ENCODE measurements around the gene CD59. TPM values are rescaled to one million over a fixed set of nuclear protein-coding genes. Genes with fewer than 3 reads are reported as not detected.

Gene CD59
- total and polyA plus RNA-seq, 2 donors (not counting 3 experiments of a cell fraction or from before 2014, with no cell fraction given): 992 to 1,084 TPM

- no peak overlapping the region for H3K27ac ChIP-seq (ENCODE audit: insufficient read depth, low read depth, low read length)
- no peak overlapping the region for H3K4me3 ChIP-seq (replicated peaks in 1 of 3; ENCODE audit: insufficient read depth in 1 of 3, low read depth in 1 of 3, low read length in 3 of 3)
- DNase-seq (ENCODE audit: low read depth, low spot score): no peak
- no peaks in the 10 kb centered on the region for H3K36me3 ChIP-seq (ENCODE audit: control insufficient read depth in 2 of 2, extremely low read depth in 1 of 2, insufficient read depth in 2 of 2, low read length in 2 of 2)
- FAIRE-seq: no peak
- no peak overlapping the region for H3K4me2 ChIP-seq (ENCODE audit: insufficient read depth, low read length)
- no TSS peak for BruUV-seq (replicated peaks)
- dilution Hi-C loops (cut with MboI; ENCODE audit: extremely low pct_ligation_motif_present, low sequenced_read_pairs): no loop called here
- no peak overlapping the region for H3K9ac ChIP-seq (replicated peaks; ENCODE audit: extremely low read depth, insufficient read depth, low read length)
- H3K79me2 ChIP-seq (ENCODE audit: control insufficient read depth, insufficient read depth, low read length): no peaks in the 10 kb centered on the region
- no peaks in the 10 kb centered on the region for H3K9me3 ChIP-seq (replicated peaks; ENCODE audit: control insufficient read depth, insufficient read depth, low read length)
- ChIA-PET CTCF (interaction anchor here (1.5 to 3.1 kb wide), 2 partner anchors 69 to 73 kb away, joined by 3 to 9 read pairs; no protein-coding TSS in a partner anchor), POLR2A (no interaction called here)
- no peaks in the 10 kb centered on the region for H4K20me1 ChIP-seq (replicated peaks; ENCODE audit: control insufficient read depth, extremely low read depth, insufficient read depth, low read length)
- H2AFZ ChIP-seq (ENCODE audit: low read depth, low read length): no peak overlapping the region
- no peaks in the 10 kb centered on the region for H3K27me3 ChIP-seq (ENCODE audit: control insufficient read depth in 2 of 2, insufficient read depth in 2 of 2, low read length in 2 of 2)
- H3K9me1 ChIP-seq (replicated peaks; ENCODE audit: control insufficient read depth, extremely low read depth, insufficient read depth, low read length): no peaks in the 10 kb centered on the region
- no peak for TF ChIP-seq EZH2 (IDR thresholded peaks at IDR 0.05; ENCODE audit: borderline replicate concordance, low read depth, low read length, severe bottlenecking)
- no peak for TF ChIP-seq POLR2A (IDR thresholded peaks at IDR 0.05; ENCODE audit: low read depth, low read length)
- H3K4me1 ChIP-seq (ENCODE audit: control insufficient read depth, extremely low read depth, insufficient read depth, low read length): peaks cover 11% of the 10 kb centered on the region
- intact Hi-C loops (cut with micrococcal nuclease): no loop called here
Observed at GRCh38 chr11:33668951-33669596, 67.1 kb downstream of the CD59 start.

- no peaks in the 10 kb centered on the region for H3K36me3 ChIP-seq (ENCODE audit: control insufficient read depth in 2 of 2, extremely low read depth in 1 of 2, insufficient read depth in 2 of 2, low read length in 2 of 2)
- H2AFZ ChIP-seq (ENCODE audit: low read depth, low read length): no peak overlapping the region
- H3K9ac ChIP-seq (replicated peaks; ENCODE audit: extremely low read depth, insufficient read depth, low read length): no peak overlapping the region
- CTCF ChIA-PET: interaction anchor here (3.1 kb wide), 1 partner anchor 74 kb away, joined by 9 read pairs; no protein-coding TSS in a partner anchor
- POLR2A ChIA-PET: no interaction called here
- H3K9me1 ChIP-seq (replicated peaks; ENCODE audit: control insufficient read depth, extremely low read depth, insufficient read depth, low read length): no peaks in the 10 kb centered on the region
- no peak overlapping the region for H3K27ac ChIP-seq (ENCODE audit: insufficient read depth, low read depth, low read length)
- peaks cover 11% of the 10 kb centered on the region for H3K4me1 ChIP-seq (ENCODE audit: control insufficient read depth, extremely low read depth, insufficient read depth, low read length)
- FAIRE-seq: no peak
- TF ChIP-seq MYC (IDR thresholded peaks at IDR 0.05; ENCODE audit: low read depth, low read length) (no peak), JUN (IDR thresholded peaks at IDR 0.05; ENCODE audit: borderline replicate concordance, insufficient read depth, insufficient read length, low read depth) (no peak)
- dilution Hi-C loops (cut with MboI; ENCODE audit: extremely low pct_ligation_motif_present, low sequenced_read_pairs) (no loop called here), intact Hi-C loops (cut with micrococcal nuclease) (no loop called here)
- no peak overlapping the region for H3K4me2 ChIP-seq (ENCODE audit: insufficient read depth, low read length)
- H3K27me3 ChIP-seq (ENCODE audit: control insufficient read depth in 2 of 2, insufficient read depth in 2 of 2, low read length in 2 of 2): no peaks in the 10 kb centered on the region
- H3K9me3 ChIP-seq (replicated peaks; ENCODE audit: control insufficient read depth, insufficient read depth, low read length): no peaks in the 10 kb centered on the region
- H3K79me2 ChIP-seq (ENCODE audit: control insufficient read depth, insufficient read depth, low read length): no peaks in the 10 kb centered on the region
- H4K20me1 ChIP-seq (replicated peaks; ENCODE audit: control insufficient read depth, extremely low read depth, insufficient read depth, low read length): no peaks in the 10 kb centered on the region
- H3K4me3 ChIP-seq (replicated peaks in 1 of 3; ENCODE audit: insufficient read depth in 1 of 3, low read depth in 1 of 3, low read length in 3 of 3): no peak overlapping the region
- BruUV-seq (replicated peaks): TSS peak; percentile 24
- no peak for DNase-seq (ENCODE audit: low read depth, low spot score)
Observed at GRCh38 chr11:33668468-33668825, 67.8 kb downstream of the CD59 start.

All from endothelial cell of umbilical vein (primary cell).